H1 (cell line): Measurements from ENCODE around the gene ZNF654. TPM values are rescaled to one million over a fixed set of nuclear protein-coding genes. Genes with fewer than 3 reads are reported as not detected.

Experiments used
- CTCF ChIA-PET: fragments of 300-600 bp; sonication (Branson Sonifier 250); formaldehyde crosslinking; loops from one replicate; lab custom pipeline; 2021; ENCODE audit not compliant: partially characterized antibody; lab: Charles Lee
- POLR2A ChIA-PET: fragments of 300-600 bp; sonication (Branson Sonifier 250); formaldehyde crosslinking; loops from one replicate; lab custom pipeline; 2021; ENCODE audit warnings: inconsistent platforms; ENCODE audit not compliant: partially characterized antibody; lab: Charles Lee
- DNase-seq, 2 experiments: peaks; one replicate each; pipeline versions ENCODE4 v3.0.0 to v3.0.0-alpha.2; 2010 to 2022; ENCODE audit warnings: low spot score in 2 of 2, low read depth in 1 of 2, mixed read lengths in 1 of 2
- FAIRE-seq: peaks from 2 replicates; lab custom pipeline; 2011; peaks lifted over from hg19 to GRCh38; lab: Jason Lieb, UNC
- H2AFZ ChIP-seq: 2 replicates; pipeline ENCODE4 v1.8.1; 2012; ENCODE audit warnings: low read length, inconsistent platforms
- H2AK5ac ChIP-seq: 2 replicates; pipeline ENCODE4 v1.6.1; 2013; ENCODE audit warnings: low read depth, low read length
- H2BK120ac ChIP-seq: replicated peaks from 2 replicates; pipeline ENCODE3; 2013; ENCODE audit warnings: low read depth, low read length, inconsistent platforms
- H2BK12ac ChIP-seq: 2 replicates; pipeline ENCODE4 v1.6.1; 2013; ENCODE audit warnings: low read depth, low read length
- H2BK15ac ChIP-seq: 2 replicates; pipeline ENCODE4 v1.6.1; 2013; ENCODE audit warnings: low read length
- H2BK20ac ChIP-seq: 2 replicates; pipeline ENCODE4 v1.6.1; 2013; ENCODE audit warnings: low read length
- H2BK5ac ChIP-seq: 2 replicates; pipeline ENCODE4 v1.6.1; 2013; ENCODE audit warnings: low read depth, low read length
- H3K14ac ChIP-seq: 2 replicates; pipeline ENCODE4 v1.6.1; 2013; ENCODE audit warnings: inconsistent platforms; ENCODE audit not compliant: insufficient read length
- H3K18ac ChIP-seq: 2 replicates; pipeline ENCODE4 v1.6.1; 2013; ENCODE audit warnings: low read length; ENCODE audit errors: extremely low read depth
- H3K23ac ChIP-seq: 2 replicates; pipeline ENCODE4 v1.6.1; 2013; ENCODE audit warnings: inconsistent platforms; ENCODE audit not compliant: insufficient read length
- H3K23me2 ChIP-seq: 2 replicates; pipeline ENCODE4 v1.6.1; 2013; ENCODE audit warnings: low read depth, low read length
- H3K27ac ChIP-seq: 2 replicates; pipeline ENCODE4 v1.6.1; 2011; ENCODE audit warnings: low read depth, low read length, inconsistent platforms
- H3K27me3 ChIP-seq, 4 experiments: replicated peaks in 1 of 4; 1 replicate in 1 of 4; 2 replicates in 3 of 4; pipeline versions ENCODE4 v1.6.1 to v1.8.1; 2011 to 2013; ENCODE audit warnings: low read length in 3 of 4, mild to moderate bottlenecking in 3 of 4, inconsistent platforms in 2 of 4, mixed read lengths in 2 of 4, moderate library complexity in 1 of 4; ENCODE audit not compliant: control insufficient read depth in 3 of 4, insufficient read depth in 3 of 4; ENCODE audit errors: extremely low read depth in 1 of 4
- H3K36me3 ChIP-seq, 4 experiments: 2 replicates each; pipeline versions ENCODE4 v1.6.1 to v1.8.1; 2011 to 2013; ENCODE audit warnings: mild to moderate bottlenecking in 4 of 4, low read length in 3 of 4, moderate library complexity in 2 of 4, control low read depth in 1 of 4, inconsistent platforms in 1 of 4; ENCODE audit not compliant: insufficient read depth in 4 of 4, control insufficient read depth in 2 of 4
- H3K4ac ChIP-seq: replicated peaks from 2 replicates; pipeline ENCODE3; 2013; ENCODE audit warnings: low read length, low read depth, mixed read lengths, inconsistent platforms; ENCODE audit not compliant: insufficient read length
- H3K4me1 ChIP-seq, 4 experiments: replicated peaks in 1 of 4; 1 replicate in 1 of 4; 2 replicates in 3 of 4; pipeline versions ENCODE4 v1.6.1 to v1.8.1; 2011 to 2013; ENCODE audit warnings: low read length in 3 of 4, inconsistent platforms in 2 of 4, mixed read lengths in 1 of 4; ENCODE audit not compliant: insufficient read depth in 4 of 4, control insufficient read depth in 3 of 4
- H3K4me2 ChIP-seq, 2 experiments: 2 replicates each; pipeline versions ENCODE4 v1.6.1 to v1.8.1; 2011 to 2013; ENCODE audit warnings: low read depth in 2 of 2, low read length in 2 of 2, control low read depth in 1 of 2, inconsistent platforms in 1 of 2, mild to moderate bottlenecking in 1 of 2; ENCODE audit not compliant: insufficient read depth in 1 of 2
- H3K4me3 ChIP-seq, 4 experiments: fragments of 200-600, 300-600 bp in 1 of 4; sonication (generic), shearing (Covaris generic), sonication (Bioruptor Twin) in 1 of 4; 2 replicates each; pipeline versions ENCODE4 v1.5.1 to v1.8.1; 2011 to 2016; ENCODE audit warnings: low read length in 4 of 4, low read depth in 3 of 4, control low read depth in 2 of 4, inconsistent platforms in 2 of 4, mild to moderate bottlenecking in 2 of 4, mixed read lengths in 1 of 4, moderate library complexity in 1 of 4; ENCODE audit not compliant: insufficient read depth in 2 of 4; ENCODE audit errors: extremely low read depth in 1 of 4
- H3K56ac ChIP-seq: replicated peaks from 2 replicates; pipeline ENCODE3; 2013; ENCODE audit warnings: low read depth, mild to moderate bottlenecking, mixed read lengths, low read length, inconsistent platforms; ENCODE audit not compliant: insufficient read length
- H3K79me1 ChIP-seq: 2 replicates; pipeline ENCODE4 v1.6.1; 2013; ENCODE audit warnings: low read depth, low read length, control low read depth
- H3K79me2 ChIP-seq, 2 experiments: 2 replicates each; pipeline versions ENCODE4 v1.6.1 to v1.8.1; 2012 to 2013; ENCODE audit warnings: low read length in 2 of 2, mild to moderate bottlenecking in 2 of 2, inconsistent platforms in 1 of 2; ENCODE audit not compliant: insufficient read depth in 2 of 2, control insufficient read depth in 1 of 2
- H3K9ac ChIP-seq, 4 experiments: replicated peaks in 1 of 4; 1 replicate in 1 of 4; 2 replicates in 3 of 4; pipeline versions ENCODE4 v1.6.1 to v1.8.1; 2011 to 2013; ENCODE audit warnings: low read depth in 3 of 4, low read length in 3 of 4, control low read depth in 2 of 4, mild to moderate bottlenecking in 2 of 4, moderate library complexity in 2 of 4, inconsistent platforms in 1 of 4; ENCODE audit errors: extremely low read depth in 1 of 4
- H3K9me3 ChIP-seq, 2 experiments: 2 replicates each; pipeline versions ENCODE4 v1.6.1 to v1.8.1; 2012 to 2013; ENCODE audit warnings: mild to moderate bottlenecking in 2 of 2, moderate library complexity in 2 of 2, control low read depth in 1 of 2, inconsistent platforms in 1 of 2, low read depth in 1 of 2, low read length in 1 of 2, mixed read lengths in 1 of 2; ENCODE audit not compliant: insufficient read depth in 2 of 2
- H4K20me1 ChIP-seq, 2 experiments: replicated peaks in 1 of 2; 2 replicates each; pipeline versions ENCODE3 to v1.8.1; 2011 to 2013; ENCODE audit warnings: inconsistent platforms in 2 of 2, low read length in 2 of 2, mild to moderate bottlenecking in 1 of 2; ENCODE audit not compliant: insufficient read depth in 2 of 2, control insufficient read depth in 1 of 2
- H4K5ac ChIP-seq: 2 replicates; pipeline ENCODE4 v1.6.1; 2013; ENCODE audit warnings: low read length, low read depth, mixed read lengths, inconsistent platforms; ENCODE audit not compliant: insufficient read length
- H4K8ac ChIP-seq: 2 replicates; pipeline ENCODE4 v1.8.0; 2013; ENCODE audit warnings: mild to moderate bottlenecking, moderate library complexity, low read length, inconsistent platforms; ENCODE audit not compliant: insufficient read depth; ENCODE audit errors: extremely low read depth
- H4K91ac ChIP-seq: replicated peaks from 2 replicates; pipeline ENCODE3; 2013; ENCODE audit warnings: low read length, mixed read lengths, inconsistent platforms; ENCODE audit not compliant: insufficient read length
- ATF3 ChIP-seq: IDR thresholded peaks from 2 replicates; pipeline ENCODE4 v1.6.1; 2011; ENCODE audit warnings: low read depth, mild to moderate bottlenecking, low read length; ENCODE audit not compliant: insufficient read depth
- BCL11A ChIP-seq, 2 experiments: IDR thresholded peaks; one replicate each; pipeline ENCODE4 v1.6.1; 2011; ENCODE audit warnings: low read depth in 2 of 2, low read length in 2 of 2, mild to moderate bottlenecking in 2 of 2
- CREB1 ChIP-seq: IDR thresholded peaks from 2 replicates; pipeline ENCODE4 v1.6.1; 2012; ENCODE audit warnings: inconsistent platforms
- CTBP2 ChIP-seq: IDR thresholded peaks from 2 replicates; pipeline ENCODE4 v1.7.0; 2011; ENCODE audit warnings: borderline replicate concordance, mild to moderate bottlenecking, moderate library complexity, mixed read lengths, low read length; ENCODE audit not compliant: insufficient read depth, insufficient read length
- E2F6 ChIP-seq: IDR thresholded peaks from 2 replicates; pipeline ENCODE4 v1.6.1; 2012; ENCODE audit warnings: inconsistent platforms
- EGR1 ChIP-seq: IDR thresholded peaks from 2 replicates; pipeline ENCODE4 v1.6.1; 2011; ENCODE audit warnings: low read depth, low read length, borderline replicate concordance
- GABPA ChIP-seq: IDR thresholded peaks from 2 replicates; pipeline ENCODE4 v1.6.1; 2011; ENCODE audit warnings: mild to moderate bottlenecking, low read length, moderate library complexity, borderline replicate concordance; ENCODE audit not compliant: insufficient read depth
- KDM1A ChIP-seq: fragments of 200-600, 300-600 bp; sonication (generic); IDR thresholded peaks from 2 replicates; pipeline ENCODE4 v1.7.1; 2016; ENCODE audit warnings: mild to moderate bottlenecking, low read length, borderline replicate concordance
- MAFK ChIP-seq: IDR thresholded peaks from 2 replicates; pipeline ENCODE4 v1.6.1; 2012; ENCODE audit warnings: low read depth, mild to moderate bottlenecking, improper control_type of control experiment, low read length
- POU5F1 ChIP-seq: IDR thresholded peaks from 2 replicates; pipeline ENCODE4 v1.6.1; 2011; ENCODE audit warnings: low read depth, mild to moderate bottlenecking, low read length, moderate library complexity
- SIRT6 ChIP-seq: IDR thresholded peaks from one replicate; pipeline ENCODE4 v1.7.1; 2012; ENCODE audit warnings: low read length, inconsistent platforms
- SIX5 ChIP-seq: IDR thresholded peaks from 2 replicates; pipeline ENCODE4 v1.6.1; 2011; ENCODE audit warnings: mild to moderate bottlenecking, low read depth, low read length
- SP1 ChIP-seq: IDR thresholded peaks from 2 replicates; pipeline ENCODE4 v1.6.1; 2011; ENCODE audit warnings: low read depth, low read length
- SUZ12 ChIP-seq: fragments of 200-600 bp; sonication (generic); IDR thresholded peaks from 2 replicates; pipeline ENCODE4 v1.6.1; 2012; ENCODE audit warnings: mild to moderate bottlenecking, inconsistent platforms, low read length, moderate library complexity, mixed read lengths
- WGBS, 2 experiments: shearing (Covaris generic) in 1 of 2; methylation state at CpG; one replicate each; pipeline versions ENCODE4 v1.1.6 to v1.1.7; 2013 to 2015; ENCODE audit warnings: low lambda C conversion rate in 2 of 2, mixed read lengths in 2 of 2, inconsistent platforms in 1 of 2, low coverage in 1 of 2, missing lambda C conversion rate in 1 of 2; ENCODE audit not compliant: insufficient replicate concordance in 2 of 2, insufficient coverage in 1 of 2, insufficient read length in 1 of 2; ENCODE audit errors: extremely low coverage in 1 of 2, missing lambda C conversion rate in 1 of 2; 5-methylcytosine and 5-hydroxymethylcytosine counted together
- polyA plus RNA-seq, 7 experiments: library from polyadenylated mRNA; depleted of rRNA in 3 of 7; stranded (reverse) in 5 of 7; unstranded in 2 of 7; fragments of >200 nt in 5 of 7; fragments of 200-250 nt in 2 of 7; gene quantifications; 1 replicate in 5 of 7; 2 replicates in 1 of 7; 4 replicates in 1 of 7; pipeline versions ENCODE4 v1.2.1 to v1.2.3, GENCODE V29; 2011 to 2013; ENCODE audit warnings: missing spikeins in 2 of 7, mixed read lengths in 2 of 7
- total RNA-seq: library from RNA; stranded (reverse); fragmentation: NEBNext Ultra II Directional; extraction: Animal tissue kit (Norgen Biotek cat#: 25700); gene quantifications from 2 replicates; pipeline ENCODE4 v1.2.1, GENCODE V29; 2021

ZNF654 gene
- total and polyA plus RNA-seq, 2 of the 8 experiments (the other 6 are each of a cell fraction or from before 2014, with no cell fraction given), result 0.47 to 5.3 TPM

- Histone ChIP-seq H3K14ac (no peak overlapping the region), H2BK5ac (no peak overlapping the region), H2BK15ac (no peak overlapping the region), H3K4me2 (no peak overlapping the region), H3K23ac (no peak overlapping the region), H3K79me1 (no peaks in the 10 kb centered on the region; the same call in 1 of the 2 replicates), H3K18ac (no peak overlapping the region), H2AK5ac (no peak overlapping the region), H4K20me1 (no peaks in the 10 kb centered on the region), H3K79me2 (peaks cover 0 to 3% of the 10 kb centered on the region in 2 experiments; a peak in 2 of 4 replicates), H2BK120ac (no peak overlapping the region), H2BK20ac (no peak overlapping the region), H2AFZ (no peak overlapping the region), H3K23me2 (no peaks in the 10 kb centered on the region), H3K27me3 (no peaks in the 10 kb centered on the region), H3K9me3 (no peaks in the 10 kb centered on the region), H3K56ac (no peak overlapping the region), H4K8ac (no peak overlapping the region), H2BK12ac (no peak overlapping the region), H3K4me3 (no peak overlapping the region), H3K9ac (no peak overlapping the region), H4K5ac (no peak overlapping the region), H3K4me1 (no peaks in the 10 kb centered on the region), H4K91ac (no peak overlapping the region), H3K4ac (no peak overlapping the region), H3K27ac (no peak overlapping the region), H3K36me3 (peaks cover 0 to 21% (median 0%) of the 10 kb centered on the region in 4 experiments; a peak in 2 of 8 replicates)
- WGBS, 2 experiments, result 100% methylated on average over 1 of the region's 1 CpG; no CpG with 5 or more reads in 1 of the 2 experiments
- DNase-seq (no peak), FAIRE-seq (no peak)
- ChIA-PET CTCF (interaction anchor here (1.0 to 1.6 kb wide), 4 partner anchors 9 to 48 kb away, joined by 3 read pairs; no protein-coding TSS in a partner anchor), POLR2A (interaction anchor here (4.5 kb wide), 1 partner anchor 18 kb away, joined by 19 read pairs; the partner anchor contains the start of gene C3orf38)
- TF ChIP-seq SIX5 (no peak), BCL11A (IDR thresholded peaks at IDR 0.05; ENCODE audit: low read depth in 2 of 2, low read length in 2 of 2) (no peak), SP1 (no peak), MAFK (no peak), SUZ12 (no peak), GABPA (no peak), ATF3 (no peak), EGR1 (no peak), SIRT6 (no peak), POU5F1 (no peak), KDM1A (no peak), CTBP2 (no peak), CREB1 (no peak), E2F6 (no peak)
These were observed 72.6 kb downstream of the ZNF654 start for GRCh38 chr3:88131695-88132094.
